Right lobe of liver (tissue), 4 donors: Measurements from ENCODE around the gene ANO6.
"Not testable (repeated sequence)": the region's sequence is repeated elsewhere in the genome, so short reads cannot be mapped to it uniquely, and the experiment has no call there.

Experiments
- POLR2A ChIP-seq: fragments of 450-650 bp; IDR thresholded peaks from one replicate; pipeline ENCODE4 v1.6.1; 2017; ENCODE audit warnings: antibody characterized with exemption, mild to moderate bottlenecking
- TF ChIP-seq, protein P1 (sequence below), 4 donors: fragments of 200-600 bp in 3 of 4; fragments of 450-650 bp in 1 of 4; IDR thresholded peaks; one replicate each; pipeline versions ENCODE4 v1.5.1 to v1.8.0; 2016 to 2022; ENCODE audit warnings: antibody characterized with exemption in 4 of 4, mild to moderate bottlenecking in 2 of 4
- donor health status: DM: no; HTN: no; CAD: no.
- donor health status: DM: no; HTN: no; CAD: no.
- donor health status: DM: no; HTN: yes; CAD: no.

DNA sequence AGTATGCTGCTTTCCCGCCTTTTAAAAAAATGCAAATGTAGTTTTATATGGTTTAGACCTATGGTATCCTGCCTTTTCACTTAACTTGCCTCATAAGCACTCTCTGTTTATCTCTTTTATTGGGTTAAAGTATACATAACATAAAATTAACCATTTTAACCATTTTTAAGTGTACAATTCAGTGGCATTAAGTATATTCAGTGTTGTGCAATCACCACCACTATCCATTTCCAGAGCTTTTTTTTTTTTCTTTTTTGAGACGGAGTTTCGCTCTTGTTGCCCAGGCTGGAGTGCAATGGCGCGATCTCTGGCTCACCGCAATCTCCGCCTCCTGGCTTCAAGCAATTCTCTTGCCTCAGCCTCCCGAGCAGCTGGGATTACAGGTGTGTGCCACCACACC, 46.3 kb downstream of the ANO6 start:
- TF ChIP-seq POLR2A, result not testable (repeated sequence)
- TF ChIP-seq, protein P1, sequence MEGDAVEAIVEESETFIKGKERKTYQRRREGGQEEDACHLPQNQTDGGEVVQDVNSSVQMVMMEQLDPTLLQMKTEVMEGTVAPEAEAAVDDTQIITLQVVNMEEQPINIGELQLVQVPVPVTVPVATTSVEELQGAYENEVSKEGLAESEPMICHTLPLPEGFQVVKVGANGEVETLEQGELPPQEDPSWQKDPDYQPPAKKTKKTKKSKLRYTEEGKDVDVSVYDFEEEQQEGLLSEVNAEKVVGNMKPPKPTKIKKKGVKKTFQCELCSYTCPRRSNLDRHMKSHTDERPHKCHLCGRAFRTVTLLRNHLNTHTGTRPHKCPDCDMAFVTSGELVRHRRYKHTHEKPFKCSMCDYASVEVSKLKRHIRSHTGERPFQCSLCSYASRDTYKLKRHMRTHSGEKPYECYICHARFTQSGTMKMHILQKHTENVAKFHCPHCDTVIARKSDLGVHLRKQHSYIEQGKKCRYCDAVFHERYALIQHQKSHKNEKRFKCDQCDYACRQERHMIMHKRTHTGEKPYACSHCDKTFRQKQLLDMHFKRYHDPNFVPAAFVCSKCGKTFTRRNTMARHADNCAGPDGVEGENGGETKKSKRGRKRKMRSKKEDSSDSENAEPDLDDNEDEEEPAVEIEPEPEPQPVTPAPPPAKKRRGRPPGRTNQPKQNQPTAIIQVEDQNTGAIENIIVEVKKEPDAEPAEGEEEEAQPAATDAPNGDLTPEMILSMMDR (IDR thresholded peaks at IDR 0.05), result not testable (repeated sequence)
